Gastroesophageal sphincter (tissue), 4 donors: Measurements from ENCODE around the gene ALPP. TPM values are rescaled to one million over a fixed set of nuclear protein-coding genes. Genes with fewer than 3 reads are reported as not detected.
"Not testable (repeated sequence)": the region's sequence is repeated elsewhere in the genome, so short reads cannot be mapped to it uniquely, and the experiment has no call there.

ENCODE experiments used
- ATAC-seq: fragments of 150-250 bp; one replicate; pipeline ENCODE4 v1.9.1; 2016; ENCODE audit warnings: mild to moderate bottlenecking, moderate library complexity
- H3K27ac ChIP-seq, 4 donors: fragments of 200-600 bp; sonication (generic) in 3 of 4; 1 replicate in 3 of 4; 2 replicates in 1 of 4; pipeline ENCODE4 v1.5.1; 2016 to 2019
- H3K27me3 ChIP-seq: fragments of 200-600 bp; sonication (generic); one replicate; pipeline ENCODE4 v1.5.1; 2019
- H3K36me3 ChIP-seq, 2 donors: fragments of 200-600 bp; sonication (generic); one replicate each; pipeline ENCODE4 v1.5.1; 2019; ENCODE audit warnings: control low read depth in 1 of 2
- H3K4me1 ChIP-seq, 3 donors: fragments of 200-600 bp; sonication (generic); 1 replicate in 2 of 3; 2 replicates in 1 of 3; pipeline ENCODE4 v1.5.1; 2016 to 2019; ENCODE audit warnings: control low read depth in 2 of 3
- H3K4me3 ChIP-seq, 2 donors: fragments of 200-600 bp; sonication (generic); one replicate each; pipeline ENCODE4 v1.5.1; 2019; ENCODE audit warnings: mild to moderate bottlenecking in 1 of 2, moderate library complexity in 1 of 2
- H3K9me3 ChIP-seq, 3 donors: fragments of 200-600 bp; sonication (generic); one replicate each; pipeline ENCODE4 v1.5.1; 2017 to 2019; ENCODE audit warnings: control low read depth in 2 of 3
- EP300 ChIP-seq: sonication (generic); formaldehyde crosslinking; IDR thresholded peaks from one replicate; pipeline ENCODE4 v1.6.1; 2017; ENCODE audit warnings: antibody characterized with exemption, mild to moderate bottlenecking
- POLR2A ChIP-seq, 2 donors: fragments of 450-650 bp; IDR thresholded peaks; one replicate each; pipeline ENCODE4 v1.6.1; 2017; ENCODE audit warnings: antibody characterized with exemption in 2 of 2, mild to moderate bottlenecking in 2 of 2, moderate library complexity in 1 of 2
- POLR2AphosphoS5 ChIP-seq: sonication (generic); formaldehyde crosslinking; IDR thresholded peaks from one replicate; pipeline ENCODE4 v1.6.1; 2017; ENCODE audit warnings: antibody characterized with exemption
- WGBS, 2 donors: methylation state at CpG; one replicate each; pipeline ENCODE4 v1.1.5; 2018; ENCODE audit warnings: low coverage in 1 of 2; 5-methylcytosine and 5-hydroxymethylcytosine counted together
- total RNA-seq, 4 donors: library from RNA; depleted of rRNA; stranded (reverse); fragments of >200 nt; gene quantifications; one replicate each; pipeline ENCODE4 v1.1.0, GENCODE V29; 2016
- TF ChIP-seq, protein P1 (sequence below), 4 experiments: fragments of 200-600 bp in 2 of 4; fragments of 450-650 bp in 2 of 4; sonication (generic) in 1 of 4; IDR thresholded peaks; one replicate each; pipeline ENCODE4 v1.5.1; 2017 to 2019; ENCODE audit warnings: antibody characterized with exemption in 4 of 4, mild to moderate bottlenecking in 2 of 4, moderate library complexity in 2 of 4

Gene ALPP
- total RNA-seq, 4 donors from 2014 or later = not detected

DNA sequence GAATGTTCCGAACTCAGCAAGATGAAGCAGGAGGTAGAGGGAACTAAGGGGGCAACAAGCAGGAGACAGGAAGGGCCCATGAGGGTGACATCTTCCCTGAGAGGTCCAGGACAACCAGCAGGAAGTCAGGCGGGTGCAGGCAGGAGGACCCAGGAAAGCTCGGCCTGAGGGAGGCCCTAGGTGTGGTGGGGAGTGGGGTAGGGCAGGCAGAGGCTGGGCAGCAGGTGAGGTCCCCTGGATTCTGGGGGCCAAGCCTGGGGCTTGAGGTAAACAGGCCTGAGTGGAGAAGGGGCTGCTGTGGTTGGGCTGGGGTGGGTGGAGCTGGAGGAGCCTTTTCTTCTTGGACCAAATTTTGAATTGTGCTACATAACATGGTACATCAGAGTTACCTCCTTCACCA is 24.0 kb downstream of the ALPP start:
- no peak overlapping the region for H3K4me3 ChIP-seq
- H3K27ac ChIP-seq = no peak overlapping the region
- H3K9me3 ChIP-seq = no peaks in the 10 kb centered on the region
- H3K36me3 ChIP-seq = no peaks in the 10 kb centered on the region
- peaks cover 35% of the 10 kb centered on the region for H3K27me3 ChIP-seq
- ATAC-seq = no peak
- 73% methylated on average over 3 of the region's 3 CpGs; no CpG with 5 or more reads in 1 of the 2 donors for WGBS, 2 donors
- H3K4me1 ChIP-seq = no peaks in the 10 kb centered on the region
- TF ChIP-seq POLR2AphosphoS5 = no peak
- TF ChIP-seq EP300 = no peak
- TF ChIP-seq, protein P1, sequence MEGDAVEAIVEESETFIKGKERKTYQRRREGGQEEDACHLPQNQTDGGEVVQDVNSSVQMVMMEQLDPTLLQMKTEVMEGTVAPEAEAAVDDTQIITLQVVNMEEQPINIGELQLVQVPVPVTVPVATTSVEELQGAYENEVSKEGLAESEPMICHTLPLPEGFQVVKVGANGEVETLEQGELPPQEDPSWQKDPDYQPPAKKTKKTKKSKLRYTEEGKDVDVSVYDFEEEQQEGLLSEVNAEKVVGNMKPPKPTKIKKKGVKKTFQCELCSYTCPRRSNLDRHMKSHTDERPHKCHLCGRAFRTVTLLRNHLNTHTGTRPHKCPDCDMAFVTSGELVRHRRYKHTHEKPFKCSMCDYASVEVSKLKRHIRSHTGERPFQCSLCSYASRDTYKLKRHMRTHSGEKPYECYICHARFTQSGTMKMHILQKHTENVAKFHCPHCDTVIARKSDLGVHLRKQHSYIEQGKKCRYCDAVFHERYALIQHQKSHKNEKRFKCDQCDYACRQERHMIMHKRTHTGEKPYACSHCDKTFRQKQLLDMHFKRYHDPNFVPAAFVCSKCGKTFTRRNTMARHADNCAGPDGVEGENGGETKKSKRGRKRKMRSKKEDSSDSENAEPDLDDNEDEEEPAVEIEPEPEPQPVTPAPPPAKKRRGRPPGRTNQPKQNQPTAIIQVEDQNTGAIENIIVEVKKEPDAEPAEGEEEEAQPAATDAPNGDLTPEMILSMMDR (IDR thresholded peaks at IDR 0.05) = no peak
- TF ChIP-seq POLR2A (IDR thresholded peaks at IDR 0.05) = no peak

DNA sequence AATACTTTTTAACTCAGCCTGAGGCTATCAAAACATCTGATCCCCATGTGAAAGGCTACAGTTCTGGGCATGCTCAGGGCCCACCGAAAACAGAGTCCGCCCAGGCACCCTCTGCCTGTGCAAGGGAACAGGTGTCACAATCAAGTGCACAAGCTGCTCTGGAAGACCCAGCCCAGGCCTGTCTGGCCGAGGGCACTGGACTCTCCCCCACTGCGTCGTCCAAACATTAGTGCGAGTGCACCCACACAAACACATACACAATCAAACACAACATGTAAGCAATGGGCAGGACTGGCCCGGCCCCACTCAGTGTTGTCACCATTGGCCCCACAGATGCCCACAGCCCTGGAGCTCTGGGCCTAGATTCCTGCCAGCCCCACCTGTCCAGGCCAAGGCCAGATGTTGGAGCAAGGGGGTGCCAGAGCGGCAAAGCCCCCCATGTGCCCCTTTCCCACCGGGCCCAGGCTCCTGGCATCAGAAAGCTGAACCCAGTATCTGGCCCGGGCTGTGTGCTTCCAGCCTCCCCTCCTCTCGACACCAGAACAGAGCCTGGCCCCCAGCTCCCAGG is 27.5 kb downstream of the ALPP start:
- TF ChIP-seq EP300 (no peak), POLR2A (IDR thresholded peaks at IDR 0.05) (no peak), POLR2AphosphoS5 (no peak)
- TF ChIP-seq, protein P1 (IDR thresholded peaks at IDR 0.05) = no peak
- ATAC-seq = no peak
- H3K4me3 ChIP-seq = no peak overlapping the region
- no peak overlapping the region for H3K27ac ChIP-seq
- 88 to 100% methylated on average over 2 to 3 of the region's 11 CpGs for WGBS, 2 donors
- H3K36me3 ChIP-seq = no peaks in the 10 kb centered on the region
- H3K9me3 ChIP-seq = no peaks in the 10 kb centered on the region
- H3K4me1 ChIP-seq = no peaks in the 10 kb centered on the region
- H3K27me3 ChIP-seq = peaks cover 40% of the 10 kb centered on the region

DNA sequence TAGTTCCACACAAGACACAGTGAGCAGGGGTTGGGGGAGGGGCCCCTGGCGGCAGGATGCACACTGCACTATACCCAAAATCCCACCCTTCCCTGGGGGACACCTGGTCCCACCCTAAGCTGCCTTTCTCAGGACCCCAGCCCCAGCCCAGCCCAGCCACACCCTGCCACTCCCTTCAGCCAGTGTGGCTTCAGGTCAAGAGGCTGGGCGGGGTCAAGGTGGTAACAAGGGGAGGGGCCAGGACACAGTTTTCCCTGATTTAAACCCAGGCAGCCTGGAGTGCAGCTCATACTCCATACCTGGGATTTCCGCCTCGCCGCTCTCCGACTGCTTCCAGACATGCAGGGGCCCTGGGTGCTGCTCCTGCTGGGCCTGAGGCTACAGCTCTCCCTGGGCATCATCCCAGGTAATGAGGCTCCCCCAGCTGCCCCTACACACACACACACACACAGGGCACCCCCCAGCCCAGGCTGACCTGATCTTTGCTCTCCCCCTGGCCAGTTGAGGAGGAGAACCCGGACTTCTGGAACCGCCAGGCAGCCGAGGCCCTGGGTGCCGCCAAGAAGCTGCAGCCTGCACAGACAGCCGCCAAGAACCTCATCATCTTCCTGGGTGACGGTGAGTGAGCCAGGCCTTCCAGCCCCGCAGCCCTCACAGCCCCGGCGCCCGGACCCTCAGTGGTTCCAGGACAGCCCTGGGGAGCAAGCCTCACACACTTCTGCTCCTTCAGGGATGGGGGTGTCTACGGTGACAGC is 28.2 kb downstream of the ALPP start, which contains the start of gene ALPG:
Gene ALPG (plus strand): TSS at position 289 of the 755 bp plus-strand sequence. CDS start 51 bp downstream, at position 340.
- no peak for ATAC-seq
- H3K27ac ChIP-seq = no peak within 1 kb of the TSS
- no peak within 1 kb of the TSS for H3K4me3 ChIP-seq
- no peaks in the 10 kb centered on the region for H3K36me3 ChIP-seq
- peaks cover 36% of the 10 kb centered on the region for H3K27me3 ChIP-seq
- 100% methylated on average over 1 to 4 of the region's 17 CpGs for WGBS, 2 donors
- H3K9me3 ChIP-seq = no peaks in the 10 kb centered on the region
- H3K4me1 ChIP-seq = no peaks in the 10 kb centered on the region
- no peak for TF ChIP-seq POLR2AphosphoS5
- TF ChIP-seq, protein P1 (IDR thresholded peaks at IDR 0.05) = no peak
- no peak for TF ChIP-seq EP300
- TF ChIP-seq POLR2A (IDR thresholded peaks at IDR 0.05) = no peak

DNA sequence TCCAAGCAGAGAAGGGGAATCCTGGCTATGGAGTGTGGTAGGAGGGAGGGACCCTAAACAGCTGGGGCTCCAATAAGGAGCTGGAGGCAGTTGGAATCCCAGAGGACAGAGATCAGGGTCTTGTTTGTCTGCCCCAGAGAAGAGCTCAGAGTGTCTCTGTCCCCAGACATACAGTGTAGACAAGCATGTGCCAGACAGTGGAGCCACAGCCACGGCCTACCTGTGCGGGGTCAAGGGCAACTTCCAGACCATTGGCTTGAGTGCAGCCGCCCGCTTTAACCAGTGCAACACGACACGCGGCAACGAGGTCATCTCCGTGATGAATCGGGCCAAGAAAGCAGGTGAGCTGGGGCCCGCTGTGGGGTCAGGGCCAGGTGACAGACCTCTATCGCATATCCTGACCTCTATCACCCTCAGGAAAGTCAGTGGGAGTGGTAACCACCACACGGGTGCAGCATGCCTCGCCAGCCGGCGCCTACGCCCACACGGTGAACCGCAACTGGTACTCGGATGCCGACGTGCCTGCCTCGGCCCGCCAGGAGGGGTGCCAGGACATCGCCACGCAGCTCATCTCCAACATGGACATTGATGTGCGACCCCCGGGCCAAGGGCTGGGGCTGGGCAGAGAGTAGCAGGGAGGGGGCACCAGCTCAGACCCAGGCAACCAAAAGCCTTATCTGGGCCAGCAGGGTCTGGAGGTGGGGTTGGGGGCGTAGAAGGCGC is 29.0 kb downstream of the ALPP start:
- H3K9me3 ChIP-seq, H3K36me3 ChIP-seq, H3K4me3 ChIP-seq, H3K27ac ChIP-seq, ATAC-seq, H3K4me1 ChIP-seq: not testable (repeated sequence)
- WGBS, 2 donors = 91% methylated on average over 4 of the region's 30 CpGs; no CpG with 5 or more reads in 1 of the 2 donors
- H3K27me3 ChIP-seq = peaks cover 32% of the 10 kb centered on the region

DNA sequence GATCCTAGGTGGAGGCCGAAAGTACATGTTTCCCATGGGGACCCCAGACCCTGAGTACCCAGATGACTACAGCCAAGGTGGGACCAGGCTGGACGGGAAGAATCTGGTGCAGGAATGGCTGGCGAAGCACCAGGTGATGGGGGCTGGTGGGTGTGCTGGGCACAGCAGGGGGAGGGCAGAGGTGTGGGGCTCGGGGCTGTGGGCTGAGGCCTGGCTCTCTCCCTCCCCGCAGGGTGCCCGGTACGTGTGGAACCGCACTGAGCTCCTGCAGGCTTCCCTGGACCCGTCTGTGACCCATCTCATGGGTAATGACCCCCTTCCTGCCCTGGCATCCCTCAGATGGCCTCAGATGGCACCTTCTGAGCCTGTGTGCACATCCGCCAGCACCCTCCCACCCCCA is 29.7 kb downstream of the ALPP start:
- H3K27ac ChIP-seq, H3K4me3 ChIP-seq, H3K36me3 ChIP-seq, ATAC-seq, H3K4me1 ChIP-seq, H3K9me3 ChIP-seq: not testable (repeated sequence)
- no CpG with 5 or more reads among the region's 10 CpGs for whole genome bisulfite sequencing, 2 donors
- H3K27me3 ChIP-seq = peaks cover 37% of the 10 kb centered on the region

DNA sequence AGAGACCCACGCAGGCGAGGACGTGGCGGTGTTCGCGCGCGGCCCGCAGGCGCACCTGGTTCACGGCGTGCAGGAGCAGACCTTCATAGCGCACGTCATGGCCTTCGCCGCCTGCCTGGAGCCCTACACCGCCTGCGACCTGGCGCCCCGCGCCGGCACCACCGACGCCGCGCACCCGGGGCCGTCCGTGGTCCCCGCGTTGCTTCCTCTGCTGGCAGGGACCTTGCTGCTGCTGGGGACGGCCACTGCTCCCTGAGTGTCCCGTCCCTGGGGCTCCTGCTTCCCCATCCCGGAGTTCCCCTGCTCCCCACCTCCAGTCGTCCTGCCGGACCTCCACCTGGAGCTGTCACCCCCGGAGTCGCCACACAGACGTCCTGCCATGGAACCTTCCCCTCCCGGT is 31.1 kb downstream of the ALPP start:
- H3K27ac ChIP-seq, H3K4me1 ChIP-seq, ATAC-seq, H3K4me3 ChIP-seq, H3K36me3 ChIP-seq, H3K9me3 ChIP-seq: not testable (repeated sequence)
- 40 to 43% methylated on average over 1 to 10 of the region's 40 CpGs for WGBS, 2 donors
- peaks cover 48% of the 10 kb centered on the region for H3K27me3 ChIP-seq
